G401.6 (cell line): ENCODE measurements around the gene HOXB4.

Source experiments
- FAIRE-seq: peaks from 2 replicates; lab custom pipeline; 2012; peaks lifted over from hg19 to GRCh38; lab: Jason Lieb, UNC

HOXB4 gene

DNA sequence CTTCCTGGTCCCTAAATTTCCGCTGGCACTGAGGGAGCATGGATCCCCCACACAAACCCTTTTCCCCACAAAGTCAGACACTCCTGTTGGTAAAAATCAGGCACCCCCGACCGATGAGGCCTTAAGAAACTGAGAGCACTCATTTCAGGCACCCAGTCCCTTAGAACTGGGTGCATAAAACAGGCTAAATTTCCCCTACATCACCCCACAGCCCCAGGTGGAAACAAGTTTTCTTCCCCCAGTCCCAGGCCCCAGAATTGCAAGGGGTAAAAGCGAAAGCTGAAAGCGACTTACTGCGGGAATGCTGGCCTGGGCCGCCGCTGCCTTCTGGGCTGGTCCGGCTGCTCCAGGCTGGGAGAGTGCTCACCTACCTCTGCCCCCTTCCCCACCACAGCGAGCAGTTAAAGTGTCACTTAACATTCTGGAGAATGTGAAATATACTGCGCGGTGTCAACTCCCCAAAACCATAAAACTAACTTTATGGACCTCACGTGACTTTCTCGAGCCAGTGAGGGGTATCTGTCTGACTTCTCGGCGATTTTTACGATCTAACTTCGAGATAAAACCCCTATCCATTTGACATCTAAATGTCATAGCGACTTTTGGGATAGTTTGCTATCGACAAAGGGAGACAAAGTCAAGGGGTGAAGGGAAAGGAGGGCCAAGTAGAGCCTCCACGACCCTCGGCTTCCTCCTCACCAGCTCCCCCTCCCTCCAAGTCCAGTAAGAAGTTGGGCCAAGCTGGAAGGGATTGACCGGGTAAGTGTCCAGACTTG lies 11.9 kb upstream of the HOXB4 start, which contains the start of gene HOXB3:
Gene HOXB3, minus strand, starts transcription at position 411 of the 776 bp plus-strand sequence. CDS start 37,767 bp downstream, outside the sequence.
- peak; percentile 97 for FAIRE-seq

- no peak for FAIRE-seq
These were observed 11.1 kb upstream of the HOXB4 start for GRCh38 chr17:48589060-48589830.

DNA sequence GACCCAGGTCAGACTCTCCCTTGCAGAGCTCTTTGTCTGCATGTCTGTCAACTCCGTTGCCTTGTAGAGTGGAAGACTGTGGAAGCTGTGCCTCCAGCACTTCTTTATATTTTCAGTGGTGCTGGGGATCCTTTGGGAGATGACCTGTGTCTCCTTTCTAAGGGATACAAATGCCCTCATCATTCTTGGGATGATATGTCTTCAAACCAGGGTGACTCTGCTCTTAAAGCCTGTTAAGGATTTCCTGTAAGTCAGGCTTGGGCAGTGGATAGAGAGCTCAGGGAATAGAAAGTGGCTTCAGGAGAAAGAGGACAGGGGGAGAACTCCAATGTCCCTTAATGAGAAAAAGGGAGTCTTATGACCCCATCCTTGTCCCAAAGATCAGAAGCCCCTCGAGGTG lies 10.4 kb upstream of the HOXB4 start:
- no peak for FAIRE-seq

DNA sequence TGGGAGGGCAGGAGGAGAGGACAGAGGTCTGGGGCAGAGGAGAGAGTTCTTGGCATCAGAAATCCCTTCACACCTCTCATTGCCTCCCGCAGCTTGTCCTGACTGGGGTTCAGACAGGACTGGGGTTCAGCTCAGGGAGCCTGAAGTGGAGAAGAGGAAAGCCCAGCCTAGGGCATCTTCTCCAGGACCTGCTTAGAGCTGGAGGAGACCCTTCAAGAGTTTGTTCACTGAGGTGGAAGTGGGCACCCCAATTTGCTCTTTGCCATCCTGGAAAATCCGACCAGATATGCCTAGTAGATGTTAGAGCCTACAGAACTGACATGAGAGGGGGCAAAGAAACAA lies 9.9 kb upstream of the HOXB4 start:
- no peak for FAIRE-seq

DNA sequence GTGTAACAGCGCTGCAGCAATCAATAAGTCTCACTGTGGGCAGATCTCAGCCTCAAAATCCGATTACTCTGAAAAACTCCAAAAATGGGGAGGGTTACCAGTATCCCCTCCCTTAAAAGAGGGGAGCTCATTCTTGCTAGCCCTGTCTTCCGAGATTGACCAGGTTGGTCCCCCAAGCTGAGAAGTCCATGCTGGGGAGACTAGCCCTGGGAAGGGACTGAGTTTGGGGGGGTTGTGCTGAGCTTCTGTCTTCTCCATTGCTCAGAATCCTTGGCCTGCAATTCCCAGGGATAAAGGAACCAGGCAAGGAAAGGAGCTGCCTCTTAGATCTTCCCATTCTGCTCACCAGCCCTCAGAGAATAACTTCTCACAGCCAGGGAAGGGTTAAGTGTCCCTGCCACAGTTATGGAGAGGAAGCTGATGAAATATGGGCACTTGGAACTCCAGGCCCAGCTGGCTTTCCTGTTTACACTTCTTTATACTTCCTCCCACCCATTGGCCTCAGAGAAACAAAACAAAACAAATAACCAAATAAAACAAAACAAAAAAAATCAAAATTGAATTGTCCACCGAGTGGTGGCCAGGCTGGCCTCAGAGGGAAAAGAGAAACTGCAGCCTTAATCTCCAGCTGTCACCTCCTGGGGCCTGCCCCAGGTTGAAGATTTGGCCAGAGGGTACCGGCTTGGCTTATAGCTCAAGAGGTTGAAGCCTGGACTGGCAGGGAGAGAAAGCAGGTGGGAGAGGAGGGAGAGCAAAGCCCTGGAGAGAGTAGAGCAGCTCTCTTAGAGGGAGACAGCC lies 9.3 kb upstream of the HOXB4 start:
- peak; percentile 64 for FAIRE-seq

- no peak for FAIRE-seq
These were observed 8.5 kb upstream of the HOXB4 start for GRCh38 chr17:48586355-48587258.

DNA sequence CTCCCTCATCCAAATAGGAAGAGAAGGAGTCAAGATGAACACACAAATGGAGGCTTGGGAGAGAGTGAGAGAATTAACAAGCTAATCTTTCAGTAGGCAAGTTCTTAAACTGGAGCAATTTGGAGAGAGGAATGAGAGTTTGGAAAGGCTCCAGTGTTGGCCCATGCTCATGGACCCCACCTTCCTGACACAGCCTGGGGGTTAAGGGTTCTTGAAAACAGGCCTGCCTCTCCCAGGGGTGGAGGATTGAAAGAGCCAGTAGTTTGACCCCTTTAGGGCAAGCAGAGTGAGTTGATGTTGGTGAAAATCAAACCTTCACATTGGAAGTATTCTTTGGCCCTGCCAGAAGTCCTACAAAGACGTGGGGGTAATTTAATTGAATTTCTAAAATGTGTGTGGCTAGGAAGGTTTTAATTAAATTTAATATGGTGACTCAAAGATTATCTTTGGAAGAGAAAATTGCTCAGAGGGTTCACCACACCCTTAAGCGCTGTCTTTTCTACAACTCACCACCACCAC lies 6.1 kb upstream of the HOXB4 start:
- FAIRE-seq: no peak

- FAIRE-seq: peak; percentile 46
These were observed 5.6 kb upstream of the HOXB4 start for GRCh38 chr17:48583708-48584222.

GRCh38 chr17:48582750-48583069 lies 4.6 kb upstream of the HOXB4 start:
- FAIRE-seq: no peak

DNA sequence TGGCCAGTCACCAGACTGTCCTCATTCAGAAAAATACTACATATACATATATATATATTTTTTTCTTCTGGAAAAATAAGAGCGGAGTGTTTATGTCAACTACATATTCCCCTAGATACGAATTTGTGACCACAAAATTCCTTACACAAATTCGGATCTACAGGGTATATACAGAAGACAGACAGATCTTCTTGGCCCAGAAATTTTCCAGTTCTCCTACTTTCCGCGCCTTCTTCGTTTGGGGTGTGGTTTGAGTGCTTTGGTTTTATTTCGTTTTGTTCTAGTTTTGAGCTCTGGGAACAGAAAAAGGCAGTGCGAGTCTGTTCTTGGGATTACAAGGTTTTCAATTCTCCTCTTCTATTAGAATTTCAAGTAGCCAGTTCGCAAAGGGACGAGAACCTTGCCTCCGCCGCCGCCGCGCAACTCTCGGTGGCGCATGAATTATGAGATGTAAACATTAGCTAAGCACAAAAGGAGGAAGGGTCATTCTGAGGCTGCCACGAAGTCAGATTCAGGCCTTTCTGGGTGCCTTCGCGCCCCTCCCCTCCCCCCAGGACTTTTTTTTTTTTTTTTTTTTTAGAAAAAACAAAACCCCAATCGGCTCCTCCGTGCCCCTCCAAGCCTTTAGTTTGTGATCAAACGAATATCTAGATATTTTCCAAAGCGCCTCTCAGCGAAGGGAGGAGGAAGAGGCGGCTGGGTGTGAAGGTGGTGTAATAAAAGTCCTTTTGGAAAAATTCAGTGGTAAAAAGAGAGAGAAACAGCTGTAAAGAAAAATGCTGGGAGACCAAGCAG lies 1.8 kb upstream of the HOXB4 start:
- FAIRE-seq: peak; percentile 27

DNA sequence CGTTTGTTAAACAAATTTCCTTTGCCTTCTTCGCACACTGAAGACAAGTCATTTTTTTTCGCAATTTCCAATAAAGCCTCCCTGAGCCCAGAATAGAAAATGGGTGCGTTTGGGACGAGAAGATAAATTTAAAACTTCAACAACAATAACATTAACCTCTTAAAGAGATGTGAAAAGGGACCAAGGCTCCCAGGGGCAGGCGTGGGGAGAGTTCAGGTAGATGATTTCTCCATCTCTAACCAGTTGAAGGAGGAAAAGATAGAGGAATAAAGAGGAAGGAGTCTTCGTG lies 1.3 kb upstream of the HOXB4 start:
- FAIRE-seq: peak; percentile 11

DNA sequence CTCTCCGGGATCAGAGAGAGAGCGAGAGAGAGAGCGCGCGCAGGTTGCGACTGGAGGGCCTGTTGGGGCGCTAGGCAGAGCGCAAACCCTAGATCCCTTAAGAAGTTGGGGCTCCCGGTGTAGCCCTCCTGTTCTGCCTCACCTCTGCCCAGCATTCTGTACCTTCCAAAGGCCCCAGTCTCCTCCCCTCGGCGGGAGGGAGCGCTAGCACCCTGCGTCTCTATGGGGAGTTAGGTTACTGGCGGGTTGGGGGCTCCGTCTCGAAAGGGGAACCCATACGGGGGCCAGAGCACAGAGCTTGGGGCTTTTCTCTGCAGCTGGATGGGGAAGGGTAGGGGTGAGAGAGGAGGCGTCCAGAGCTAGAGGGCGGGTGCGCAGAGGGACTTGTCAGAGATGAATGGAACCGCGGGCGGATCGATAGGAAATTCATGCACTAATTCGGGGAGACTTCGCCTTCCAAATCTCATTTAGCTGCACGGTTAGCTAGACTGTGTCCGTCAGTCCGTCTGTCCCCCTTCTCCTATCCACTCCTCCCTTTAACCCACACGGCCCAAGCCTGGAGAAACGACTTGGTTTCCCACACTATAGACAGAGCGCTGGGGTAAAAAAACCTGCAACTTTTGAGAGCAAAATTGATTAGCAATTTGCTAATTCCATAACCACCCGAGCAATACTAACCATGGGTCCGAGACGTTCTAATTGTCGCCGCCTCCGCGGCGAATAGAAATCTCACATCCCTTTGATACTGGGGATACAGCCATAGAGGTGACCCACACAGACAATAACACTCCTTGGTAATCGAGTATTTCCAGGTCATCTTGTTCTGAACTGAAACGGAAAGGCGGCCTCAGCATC lies 693 bp upstream of the HOXB4 start:
- FAIRE-seq: no peak

DNA sequence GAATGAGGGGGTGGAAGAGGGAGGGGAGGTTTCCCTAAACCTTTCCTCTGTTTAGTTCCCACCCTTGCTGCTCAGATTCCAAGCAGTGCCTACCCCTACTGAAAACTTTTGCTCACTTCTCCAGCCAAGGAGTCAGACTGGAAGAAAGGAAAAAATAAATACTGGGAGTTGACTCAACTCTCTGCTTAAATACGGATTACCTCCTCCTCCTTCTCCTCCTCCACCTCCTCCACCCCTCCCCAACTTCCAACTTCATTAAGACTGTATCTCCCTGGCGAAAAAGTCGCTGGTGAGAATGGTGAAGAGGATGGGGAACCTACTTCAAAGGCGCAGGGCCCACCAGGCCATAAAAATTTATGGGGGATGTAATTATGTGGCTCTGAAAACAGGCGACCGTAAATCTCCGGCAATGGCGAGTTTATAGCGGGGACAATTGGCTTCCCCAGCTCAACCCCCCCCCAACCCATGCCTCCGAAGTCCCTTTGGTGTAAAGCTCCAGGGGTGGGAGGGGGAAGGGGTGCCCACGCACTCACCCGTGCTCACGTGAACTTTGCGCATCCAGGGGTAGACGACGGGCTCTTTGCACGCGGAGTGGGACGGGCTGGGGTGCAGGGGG lies 712 bp downstream of the HOXB4 start:
- peak; percentile 78 for FAIRE-seq

DNA sequence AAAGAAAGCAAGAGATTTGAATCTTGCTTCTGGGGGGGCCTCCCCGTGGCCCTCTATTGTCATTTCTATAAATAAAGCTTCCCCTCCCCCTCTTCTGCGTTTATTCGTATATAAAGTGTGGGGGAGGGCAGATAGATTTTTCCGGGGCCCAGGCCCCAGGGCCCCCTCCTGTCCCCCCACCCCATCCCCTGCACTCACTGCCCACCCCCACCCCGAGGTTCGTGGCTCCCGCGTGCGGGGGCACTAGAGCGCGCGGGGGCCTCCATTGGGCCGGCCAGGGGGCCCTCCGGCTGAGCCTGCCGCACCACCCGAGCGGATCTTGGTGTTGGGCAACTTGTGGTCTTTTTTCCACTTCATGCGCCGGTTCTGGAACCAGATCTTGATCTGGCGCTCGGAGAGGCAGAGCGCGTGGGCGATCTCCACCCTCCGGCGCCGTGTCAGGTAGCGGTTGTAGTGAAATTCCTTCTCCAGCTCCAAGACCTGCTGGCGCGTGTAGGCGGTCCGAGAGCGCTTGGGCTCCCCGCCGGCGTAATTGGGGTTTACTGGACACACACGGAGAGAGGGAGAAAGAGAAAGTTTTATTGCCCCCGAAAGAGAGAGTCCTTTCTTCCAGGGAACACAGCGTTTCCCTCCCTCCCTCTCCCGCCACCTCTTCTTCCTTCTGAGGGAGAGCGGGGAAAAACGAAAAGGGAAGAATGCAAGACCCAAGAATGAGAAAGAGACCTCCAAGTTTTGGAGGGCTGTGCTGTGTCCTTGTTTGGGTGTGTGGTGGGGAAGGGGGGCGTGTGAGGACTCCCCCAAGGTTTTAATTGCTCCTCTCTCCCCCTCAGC lies 1.5 kb downstream of the HOXB4 start:
- FAIRE-seq: peak; percentile 3

- FAIRE-seq: peak; percentile 3
These were observed 2.3 kb downstream of the HOXB4 start for GRCh38 chr17:48575673-48576478.

DNA sequence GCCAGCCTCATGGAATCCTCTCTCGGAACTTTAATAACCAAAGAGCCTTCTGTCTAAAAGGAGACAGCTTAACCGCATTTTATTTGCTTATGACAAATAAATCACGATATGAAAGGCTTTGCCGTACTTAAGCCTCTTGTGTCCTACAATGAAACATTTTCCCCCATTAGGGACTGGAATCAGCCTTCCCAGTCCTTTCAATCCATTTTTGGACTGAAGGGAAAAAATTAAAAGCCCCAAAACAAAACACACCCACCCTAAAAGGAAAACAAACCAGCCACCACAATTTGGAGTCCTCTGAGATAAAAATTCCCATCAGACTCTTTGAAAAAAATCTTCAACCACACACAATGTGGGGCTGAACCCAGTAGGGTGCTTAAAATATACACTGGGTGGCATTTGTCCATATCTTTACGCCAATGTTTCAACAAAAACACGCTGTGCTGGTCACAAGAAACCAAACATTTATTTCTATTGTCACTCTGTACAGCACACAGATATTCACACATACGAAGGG lies 3.0 kb downstream of the HOXB4 start:
- FAIRE-seq: no peak

GRCh38 chr17:48574505-48575065 lies 3.6 kb downstream of the HOXB4 start:
- FAIRE-seq: no peak
